HG03280 (cell line): ENCODE measurements around the gene DDT.
A peak's percentile ranks its signal among the peaks of the same experiment; 100 is the strongest.
"Not testable (repeated sequence)": the region's sequence is repeated elsewhere in the genome, so short reads cannot be mapped to it uniquely, and the experiment has no call there.

ENCODE experiments used
- ATAC-seq: cut with Tn5 transposase; IDR thresholded peaks from one replicate; pipeline ENCODE4 v1.9.1; 2021; ENCODE audit warnings: mild to moderate bottlenecking, moderate library complexity; ENCODE audit not compliant: unreplicated experiment

DDT gene

GRCh38 chr22:23974345-23974744, at the start of gene DDT:
Gene DDT (minus strand): TSS chr22:23974441. CDS start chr22:23974414, 27 bp downstream.
- ATAC-seq = peak; percentile 88

- ATAC-seq = no peak
These were observed 49.1 kb upstream of the DDT start for GRCh38 chr22:24023204-24023789.

- no peak for ATAC-seq
These were observed 47.1 kb upstream of the DDT start for GRCh38 chr22:24021304-24021703.

- ATAC-seq = no peak
These were observed 41.9 kb upstream of the DDT start for GRCh38 chr22:24016156-24016555.

GRCh38 chr22:24011735-24012068, 37.5 kb upstream of the DDT start:
- no peak for ATAC-seq

GRCh38 chr22:24010018-24010391, 35.8 kb upstream of the DDT start:
- ATAC-seq = no peak

GRCh38 chr22:24009227-24010017, 35.2 kb upstream of the DDT start:
- ATAC-seq = no peak

GRCh38 chr22:24008381-24009226, 34.4 kb upstream of the DDT start:
- no peak for ATAC-seq

GRCh38 chr22:24008022-24008283, 33.7 kb upstream of the DDT start:
- ATAC-seq = no peak

GRCh38 chr22:24007253-24008021, 33.2 kb upstream of the DDT start:
- no peak for ATAC-seq

GRCh38 chr22:24006914-24007214, 32.6 kb upstream of the DDT start:
- ATAC-seq = no peak

GRCh38 chr22:24006207-24006913, 32.1 kb upstream of the DDT start:
- ATAC-seq = no peak

- no peak for ATAC-seq
These were observed 31.0 kb upstream of the DDT start, which contains the start of gene GSTT4 for GRCh38 chr22:24005201-24005600. Gene GSTT4 (minus strand): TSS chr22:24005453. CDS start chr22:24005356, 97 bp downstream.

GRCh38 chr22:24003887-24004286, 29.6 kb upstream of the DDT start:
- ATAC-seq = no peak

- ATAC-seq = no peak
These were observed 28.6 kb upstream of the DDT start for GRCh38 chr22:24002851-24003250.

- no peak for ATAC-seq
These were observed 28.0 kb upstream of the DDT start for GRCh38 chr22:24002272-24002671.

GRCh38 chr22:24001314-24001713, 27.1 kb upstream of the DDT start:
- no peak for ATAC-seq

- ATAC-seq = not testable (repeated sequence)
These were observed 25.5 kb upstream of the DDT start for GRCh38 chr22:23999779-24000178.

GRCh38 chr22:23997092-23997491, 22.9 kb upstream of the DDT start:
- no peak for ATAC-seq

GRCh38 chr22:23993581-23994177, 19.4 kb upstream of the DDT start:
- not testable (repeated sequence) for ATAC-seq
